RWPE2 (cell line): ENCODE results near the gene FAM3C.
"Not testable (repeated sequence)": the region's sequence is repeated elsewhere in the genome, so short reads cannot be mapped to it uniquely, and the experiment has no call there.

ENCODE experiments used
- ATAC-seq: fragments of 200-7000 bp; cut with Tn5 transposase; 3 replicates; pipeline ENCODE4 v1.9.1; 2021; ENCODE audit warnings: low read depth
- DNase-seq: peaks from one replicate; pipeline ENCODE4 v3.0.0-alpha.2; 2020; ENCODE audit warnings: low spot score
- H3K27ac ChIP-seq: fragments of 450-650 bp; 2 replicates; pipeline ENCODE4 v1.5.1; 2017; ENCODE audit warnings: mild to moderate bottlenecking; ENCODE audit not compliant: poor library complexity, severe bottlenecking
- H3K27me3 ChIP-seq: fragments of 250-450 bp; sonication (Bioruptor Pico); 2 replicates; pipeline ENCODE4 v1.5.1; 2021; ENCODE audit warnings: mild to moderate bottlenecking, moderate library complexity; ENCODE audit not compliant: insufficient read depth, poor library complexity, severe bottlenecking
- H3K36me3 ChIP-seq: fragments of 250-450 bp; sonication (Bioruptor Pico); 2 replicates; pipeline ENCODE4 v1.5.1; 2020; ENCODE audit warnings: low read depth, mild to moderate bottlenecking, moderate library complexity
- H3K4me1 ChIP-seq: fragments of 250-450 bp; sonication (Bioruptor Pico); 2 replicates; pipeline ENCODE4 v1.5.1; 2021; ENCODE audit warnings: mild to moderate bottlenecking, moderate library complexity; ENCODE audit not compliant: insufficient read depth, poor library complexity, severe bottlenecking
- H3K4me3 ChIP-seq: fragments of 250-450 bp; sonication (Bioruptor Pico); 2 replicates; pipeline ENCODE4 v1.5.1; 2021; ENCODE audit warnings: mild to moderate bottlenecking, moderate library complexity; ENCODE audit not compliant: severe bottlenecking
- H3K9me3 ChIP-seq: fragments of 250-450 bp; sonication (Bioruptor Pico); 2 replicates; pipeline ENCODE4 v1.5.1; 2021; ENCODE audit warnings: mild to moderate bottlenecking, moderate library complexity; ENCODE audit not compliant: severe bottlenecking
- CTCF ChIP-seq: fragments of 450-650 bp; IDR thresholded peaks from one replicate; pipeline ENCODE4 v1.5.1; 2017; ENCODE audit warnings: mild to moderate bottlenecking, moderate library complexity; ENCODE audit not compliant: poor library complexity, severe bottlenecking

The FAM3C gene

GRCh38 chr7:121327671-121328070 lies 68.4 kb downstream of the FAM3C start:
- Histone ChIP-seq H3K4me1 (no peaks in the 10 kb centered on the region), H3K4me3 (no peak overlapping the region), H3K27ac (no peak overlapping the region)

GRCh38 chr7:121323515-121324302 lies 72.4 kb downstream of the FAM3C start:
- DNase-seq, result no peak
- Histone ChIP-seq H3K27ac (no peak overlapping the region), H3K36me3 (no peaks in the 10 kb centered on the region), H3K9me3 (no peaks in the 10 kb centered on the region), H3K27me3 (peaks cover 10% of the 10 kb centered on the region), H3K4me1 (no peaks in the 10 kb centered on the region), H3K4me3 (no peak overlapping the region)
- no peak for TF ChIP-seq CTCF
- ATAC-seq, result no peak

More at GRCh38 chr7:121327671-121328070, 68.4 kb downstream of the FAM3C start:
- ATAC-seq (no peak), DNase-seq (no peak)
- TF ChIP-seq CTCF, result no peak
- no peaks in the 10 kb centered on the region for H3K9me3 ChIP-seq
- peaks cover 50% of the 10 kb centered on the region for H3K27me3 ChIP-seq
- no peaks in the 10 kb centered on the region for H3K36me3 ChIP-seq

GRCh38 chr7:121322460-121322859 lies 73.6 kb downstream of the FAM3C start:
- Histone ChIP-seq H3K4me3 (no peak overlapping the region), H3K27me3 (no peaks in the 10 kb centered on the region), H3K4me1 (no peaks in the 10 kb centered on the region), H3K27ac (no peak overlapping the region), H3K9me3 (no peaks in the 10 kb centered on the region), H3K36me3 (no peaks in the 10 kb centered on the region)
- DNase-seq (no peak), ATAC-seq (no peak)
- no peak for TF ChIP-seq CTCF

- H3K27ac ChIP-seq, H3K4me3 ChIP-seq, ATAC-seq, H3K36me3 ChIP-seq, DNase-seq, H3K27me3 ChIP-seq, H3K9me3 ChIP-seq: not testable (repeated sequence)
- H3K4me1 ChIP-seq, result peaks cover 12% of the 10 kb centered on the region
Observed at GRCh38 chr7:121315170-121315569, 80.9 kb downstream of the FAM3C start.

- DNase-seq (no peak), ATAC-seq (peak; percentile 12; the same call in 2 of the 3 replicates)
- H3K4me1 ChIP-seq, result peaks cover 12% of the 10 kb centered on the region
- H3K4me3 ChIP-seq, result no peak overlapping the region
- no peaks in the 10 kb centered on the region for H3K9me3 ChIP-seq
- TF ChIP-seq CTCF, result no peak
- H3K36me3 ChIP-seq, result no peaks in the 10 kb centered on the region
- H3K27ac ChIP-seq, result peak overlapping the region; percentile 4
- H3K27me3 ChIP-seq, result no peaks in the 10 kb centered on the region
Observed at GRCh38 chr7:121313793-121314676, 82.1 kb downstream of the FAM3C start.
